Esophagus squamous epithelium (tissue), 4 donors: Measurements from ENCODE around the gene AXIN1.

Experiments used
- CTCF ChIP-seq, 6 experiments: fragments of 450-650 bp in 4 of 6; fragments of 200-600 bp in 2 of 6; sonication (generic) in 2 of 6; IDR thresholded peaks; one replicate each; pipeline ENCODE4 v1.5.1; 2016 to 2019; ENCODE audit warnings: antibody characterized with exemption in 6 of 6, mild to moderate bottlenecking in 4 of 6, moderate library complexity in 4 of 6
- POLR2A ChIP-seq, 4 donors: fragments of 450-650 bp; IDR thresholded peaks; one replicate each; pipeline ENCODE4 v1.6.1; 2017; ENCODE audit warnings: antibody characterized with exemption in 4 of 4, mild to moderate bottlenecking in 4 of 4, moderate library complexity in 3 of 4

GRCh38 chr16:342455-343213 lies 9.9 kb downstream of the AXIN1 start:
- TF ChIP-seq POLR2A (IDR thresholded peaks at IDR 0.05) (no peak), CTCF (IDR thresholded peaks at IDR 0.05) (no peak)
